Progenitor cell of endocrine pancreas (in vitro differentiated cells): ENCODE results near the gene DMBX1. TPM values are rescaled to one million over a fixed set of nuclear protein-coding genes. Genes with fewer than 3 reads are reported as not detected.

Experiments used
- DNase-seq: peaks from one replicate; pipeline ENCODE4 v3.0.0; 2021; ENCODE audit warnings: low spot score; ENCODE audit not compliant: unreplicated experiment
- H3K27ac Mint-ChIP-seq: 2 replicates; pipeline ENCODE4 v1.8.0; 2021; ENCODE audit warnings: mild to moderate bottlenecking, moderate library complexity, mixed read lengths
- H3K27me3 Mint-ChIP-seq: 2 replicates; pipeline ENCODE4 v1.8.0; 2021; ENCODE audit warnings: mixed read lengths
- H3K36me3 Mint-ChIP-seq: 2 replicates; pipeline ENCODE4 v1.8.0; 2022; ENCODE audit warnings: mixed read lengths; ENCODE audit not compliant: insufficient read depth
- H3K4me1 Mint-ChIP-seq: 2 replicates; pipeline ENCODE4 v1.8.0; 2021; ENCODE audit warnings: low read depth, mixed read lengths
- H3K4me3 Mint-ChIP-seq: 2 replicates; pipeline ENCODE4 v1.8.0; 2021; ENCODE audit warnings: low read depth, mild to moderate bottlenecking, moderate library complexity, mixed read lengths
- H3K9me3 Mint-ChIP-seq: 2 replicates; pipeline ENCODE4 v1.8.0; 2021; ENCODE audit warnings: low read depth, mixed read lengths
- total RNA-seq: library from RNA; stranded (reverse); gene quantifications from 2 replicates; pipeline ENCODE4 v1.2.1, GENCODE V29; 2021
- TF ChIP-seq, protein P1 (sequence below): fragments of 200-600 bp; sonication (generic); IDR thresholded peaks from one replicate; pipeline ENCODE4 v1.5.0; 2021; ENCODE audit warnings: antibody characterized with exemption, mild to moderate bottlenecking; ENCODE audit not compliant: unreplicated experiment

DMBX1 gene
- total RNA-seq, 1 donor from 2014 or later, result not detected

DNA sequence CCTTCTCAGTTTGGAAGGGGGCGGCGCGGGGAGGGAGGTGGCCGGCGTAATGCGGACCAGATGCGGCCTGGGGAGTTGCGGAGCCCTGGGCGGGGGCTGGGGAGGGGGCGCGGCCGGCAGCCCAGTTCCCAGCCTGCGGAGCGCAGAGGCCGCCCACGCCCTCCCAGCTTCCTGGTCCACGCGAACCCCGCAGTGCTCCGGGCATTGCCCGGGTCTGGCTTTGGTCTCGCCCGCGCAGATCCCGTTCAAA is 695 bp downstream of the DMBX1 start:
- no peak overlapping the region for H3K4me3 Mint-ChIP-seq
- DNase-seq, result no peak
- no peaks in the 10 kb centered on the region for H3K36me3 Mint-ChIP-seq
- TF ChIP-seq, protein P1, sequence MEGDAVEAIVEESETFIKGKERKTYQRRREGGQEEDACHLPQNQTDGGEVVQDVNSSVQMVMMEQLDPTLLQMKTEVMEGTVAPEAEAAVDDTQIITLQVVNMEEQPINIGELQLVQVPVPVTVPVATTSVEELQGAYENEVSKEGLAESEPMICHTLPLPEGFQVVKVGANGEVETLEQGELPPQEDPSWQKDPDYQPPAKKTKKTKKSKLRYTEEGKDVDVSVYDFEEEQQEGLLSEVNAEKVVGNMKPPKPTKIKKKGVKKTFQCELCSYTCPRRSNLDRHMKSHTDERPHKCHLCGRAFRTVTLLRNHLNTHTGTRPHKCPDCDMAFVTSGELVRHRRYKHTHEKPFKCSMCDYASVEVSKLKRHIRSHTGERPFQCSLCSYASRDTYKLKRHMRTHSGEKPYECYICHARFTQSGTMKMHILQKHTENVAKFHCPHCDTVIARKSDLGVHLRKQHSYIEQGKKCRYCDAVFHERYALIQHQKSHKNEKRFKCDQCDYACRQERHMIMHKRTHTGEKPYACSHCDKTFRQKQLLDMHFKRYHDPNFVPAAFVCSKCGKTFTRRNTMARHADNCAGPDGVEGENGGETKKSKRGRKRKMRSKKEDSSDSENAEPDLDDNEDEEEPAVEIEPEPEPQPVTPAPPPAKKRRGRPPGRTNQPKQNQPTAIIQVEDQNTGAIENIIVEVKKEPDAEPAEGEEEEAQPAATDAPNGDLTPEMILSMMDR, result no peak
- H3K27ac Mint-ChIP-seq, result no peak overlapping the region
- peaks cover 9% of the 10 kb centered on the region for H3K4me1 Mint-ChIP-seq
- no peaks in the 10 kb centered on the region for H3K9me3 Mint-ChIP-seq
- peaks cover 92% of the 10 kb centered on the region for H3K27me3 Mint-ChIP-seq

DNA sequence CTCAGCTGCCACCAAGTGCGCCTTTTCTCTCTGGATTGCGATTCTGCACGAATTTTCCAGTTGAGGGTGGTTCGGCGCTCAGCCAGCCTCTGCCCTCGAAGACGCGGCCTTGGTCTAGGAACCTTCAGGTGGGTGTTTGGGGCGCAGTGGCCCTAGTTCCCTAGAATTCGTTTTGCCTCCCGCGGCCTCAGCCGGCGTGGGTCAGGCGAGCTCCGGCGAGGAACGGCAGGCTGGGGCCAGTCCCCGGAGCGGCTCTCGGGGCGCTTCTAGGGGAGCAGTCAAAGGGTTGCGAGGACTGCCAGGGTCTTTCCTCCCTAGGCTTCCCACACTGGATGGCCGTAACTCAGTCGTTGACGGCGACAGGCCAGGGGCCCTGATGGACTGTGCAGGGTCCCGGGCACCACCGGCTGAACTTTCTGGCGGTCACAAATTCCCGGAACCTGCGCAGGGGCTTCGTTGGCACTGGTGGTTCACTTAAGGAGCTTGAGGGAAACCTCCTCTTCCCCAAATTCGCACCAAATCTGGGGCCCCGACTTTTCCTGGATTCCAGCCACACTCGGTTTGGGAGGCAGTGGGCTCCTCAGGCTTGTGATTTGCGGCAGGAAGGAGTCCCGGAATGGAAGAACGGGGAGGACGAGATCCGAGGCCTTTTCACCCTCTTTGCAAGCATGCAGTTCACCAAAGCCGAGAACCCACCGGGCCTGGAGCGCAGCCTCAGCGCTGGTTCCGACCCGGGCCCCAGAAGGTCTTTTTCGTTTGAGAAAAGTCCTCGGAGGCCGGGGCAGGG is 1.2 kb downstream of the DMBX1 start:
- peaks cover 9% of the 10 kb centered on the region for H3K4me1 Mint-ChIP-seq
- H3K27me3 Mint-ChIP-seq, result peaks cover 97% of the 10 kb centered on the region
- no peak overlapping the region for H3K4me3 Mint-ChIP-seq
- no peak for DNase-seq
- no peaks in the 10 kb centered on the region for H3K36me3 Mint-ChIP-seq
- no peak overlapping the region for H3K27ac Mint-ChIP-seq
- TF ChIP-seq, protein P1, result no peak
- no peaks in the 10 kb centered on the region for H3K9me3 Mint-ChIP-seq

DNA sequence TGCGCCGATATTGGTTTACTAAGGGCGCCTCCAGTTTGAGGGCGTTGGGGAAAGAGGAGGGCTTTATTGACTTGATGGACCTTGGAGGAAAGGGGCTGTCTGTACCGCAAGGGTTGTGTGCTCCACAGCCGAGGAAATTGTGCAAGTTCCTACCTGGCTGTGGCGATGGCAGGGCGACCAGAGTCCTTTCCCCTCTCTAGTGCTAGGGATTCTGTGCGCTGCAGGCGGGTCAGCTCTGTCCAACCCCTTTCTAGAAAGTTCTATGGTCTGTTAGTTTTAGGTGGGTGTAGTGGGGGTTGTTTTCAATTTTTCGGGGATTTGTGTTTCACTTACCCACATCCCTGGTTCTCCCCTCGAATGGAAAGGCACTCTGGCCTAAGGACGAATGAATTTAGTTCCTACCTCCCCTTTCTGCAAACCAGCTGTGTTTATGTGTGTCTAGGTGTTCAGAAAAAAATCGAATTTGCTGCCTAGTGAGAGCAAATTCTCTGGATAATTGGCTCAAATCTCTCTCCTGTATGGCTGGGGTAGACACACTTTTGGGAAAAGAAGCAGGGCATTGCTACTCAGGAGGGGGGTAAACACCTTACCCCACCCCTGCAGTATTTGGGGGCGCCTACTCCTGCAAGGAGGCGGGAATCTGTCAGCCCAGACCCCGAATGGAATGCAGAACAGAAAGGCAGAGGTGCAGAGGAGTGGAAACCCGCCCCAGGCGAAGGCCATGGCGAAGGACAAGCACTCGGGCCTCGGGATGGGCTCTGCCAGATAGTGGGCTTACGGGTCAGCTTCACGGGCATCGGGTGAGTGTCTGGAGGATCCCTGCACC is 2.0 kb downstream of the DMBX1 start:
- no peaks in the 10 kb centered on the region for H3K36me3 Mint-ChIP-seq
- TF ChIP-seq, protein P1, result no peak
- H3K9me3 Mint-ChIP-seq, result no peaks in the 10 kb centered on the region
- peaks cover 8% of the 10 kb centered on the region for H3K4me1 Mint-ChIP-seq
- peaks cover 97% of the 10 kb centered on the region for H3K27me3 Mint-ChIP-seq
- H3K4me3 Mint-ChIP-seq, result no peak overlapping the region
- no peak overlapping the region for H3K27ac Mint-ChIP-seq
- DNase-seq, result no peak

DNA sequence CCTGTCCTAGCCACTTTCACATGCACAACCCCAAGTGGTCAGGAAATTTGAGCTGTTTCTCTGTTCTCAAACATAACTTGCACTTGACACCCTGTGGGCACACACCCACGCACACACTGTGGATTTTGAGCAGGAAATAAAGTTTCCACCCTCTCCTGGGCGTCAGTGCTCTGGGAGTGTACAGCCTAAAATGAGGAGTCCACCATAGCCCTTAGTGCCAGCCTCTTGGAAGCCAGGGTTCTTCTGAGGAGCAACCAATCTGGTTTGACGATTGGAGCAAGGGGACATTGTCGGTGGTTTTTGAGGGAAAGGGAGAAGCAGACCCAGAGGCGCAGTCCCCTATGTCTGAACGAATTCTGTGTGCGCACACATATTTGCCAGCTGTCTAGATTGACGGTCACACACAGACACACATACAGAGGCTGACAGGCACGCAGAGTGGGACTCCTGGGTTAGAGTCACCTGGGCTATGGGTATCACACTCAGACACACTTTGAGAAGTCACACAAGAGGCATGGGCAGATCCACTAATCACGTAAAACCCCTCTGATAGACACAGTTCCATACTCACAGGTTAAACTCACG is 2.7 kb downstream of the DMBX1 start:
- Mint-ChIP-seq H3K4me3 (no peak overlapping the region), H3K9me3 (no peaks in the 10 kb centered on the region), H3K27me3 (peaks cover 97% of the 10 kb centered on the region)

DNA sequence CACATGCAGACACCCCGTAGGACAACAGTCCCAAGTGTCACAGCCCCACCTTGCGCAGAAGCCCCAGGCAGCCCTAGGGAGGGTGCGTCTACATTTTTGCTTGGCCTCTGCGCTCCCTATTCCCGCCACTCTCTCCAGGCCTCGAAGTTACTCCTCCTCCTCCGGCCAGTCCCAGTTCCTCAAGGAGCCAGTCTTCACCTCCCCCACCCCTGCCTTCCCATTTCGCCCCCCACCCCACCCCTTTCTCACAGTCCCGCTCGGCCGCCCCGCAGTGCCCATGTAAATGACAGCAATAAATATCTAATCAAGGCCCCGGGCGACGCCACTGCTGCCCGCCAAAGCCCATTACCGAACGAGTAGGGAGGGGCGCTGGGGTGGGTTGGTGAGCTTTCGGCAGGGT is 3.2 kb downstream of the DMBX1 start:
- no peaks in the 10 kb centered on the region for H3K9me3 Mint-ChIP-seq
- no peak for DNase-seq

More for the DNA sequence above, 2.7 kb downstream of the DMBX1 start:
- no peak for DNase-seq
- TF ChIP-seq, protein P1, result no peak
- Mint-ChIP-seq H3K36me3 (no peaks in the 10 kb centered on the region), H3K4me1 (peaks cover 8% of the 10 kb centered on the region), H3K27ac (no peak overlapping the region)

More for the DNA sequence above, 3.2 kb downstream of the DMBX1 start:
- TF ChIP-seq, protein P1, result no peak
- no peaks in the 10 kb centered on the region for H3K36me3 Mint-ChIP-seq
- peaks cover 8% of the 10 kb centered on the region for H3K4me1 Mint-ChIP-seq
- H3K27me3 Mint-ChIP-seq, result peaks cover 95% of the 10 kb centered on the region
- H3K27ac Mint-ChIP-seq, result no peak overlapping the region
- H3K4me3 Mint-ChIP-seq, result no peak overlapping the region
